Measurements from ENCODE around the gene HTR2A.

The HTR2A gene

DNA sequence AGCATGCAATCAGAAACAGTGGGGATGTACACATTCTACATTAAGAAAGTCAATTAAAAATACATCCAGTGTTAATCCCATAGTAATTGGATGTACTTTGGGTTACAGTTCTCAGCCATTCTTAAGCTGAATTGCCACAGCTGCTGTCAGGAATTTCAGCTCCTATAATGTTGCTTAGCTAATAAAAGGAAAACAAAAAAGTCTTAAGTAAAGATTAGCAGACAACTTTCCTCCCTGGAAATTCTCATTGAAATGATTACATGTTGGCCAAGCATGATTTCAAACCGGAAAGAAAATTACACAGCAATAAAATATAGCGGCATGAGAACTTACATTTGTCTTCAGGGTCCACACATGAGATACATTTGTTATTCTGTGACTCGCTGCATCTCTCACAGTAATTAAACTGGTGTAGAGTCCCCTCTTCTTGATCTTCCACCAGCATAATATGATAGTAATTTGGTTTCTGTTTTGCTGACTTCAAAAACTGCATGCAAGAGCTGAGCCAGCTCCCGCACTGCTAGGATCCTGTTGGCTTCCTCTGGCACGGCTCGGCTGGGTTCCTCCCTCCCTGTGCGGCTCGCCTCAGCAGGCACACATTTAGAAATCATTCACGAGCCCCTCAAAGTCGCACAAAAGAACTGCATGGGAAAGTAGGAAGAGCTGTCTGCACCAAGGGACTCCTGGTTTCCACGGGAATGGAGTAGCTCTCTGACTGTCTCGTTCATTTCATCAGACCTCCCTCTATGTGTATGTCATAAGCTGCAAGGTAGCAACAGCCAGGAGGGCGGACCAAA is at the start of gene HTR2A:
Gene HTR2A (minus strand): TSS at position 713 of the 797 bp plus-strand sequence. CDS start 1,147 bp downstream, outside the sequence.
- DNase-seq (ENCODE audit: low read depth in 1 of 2, low spot score in 1 of 2), result no peak

DNA sequence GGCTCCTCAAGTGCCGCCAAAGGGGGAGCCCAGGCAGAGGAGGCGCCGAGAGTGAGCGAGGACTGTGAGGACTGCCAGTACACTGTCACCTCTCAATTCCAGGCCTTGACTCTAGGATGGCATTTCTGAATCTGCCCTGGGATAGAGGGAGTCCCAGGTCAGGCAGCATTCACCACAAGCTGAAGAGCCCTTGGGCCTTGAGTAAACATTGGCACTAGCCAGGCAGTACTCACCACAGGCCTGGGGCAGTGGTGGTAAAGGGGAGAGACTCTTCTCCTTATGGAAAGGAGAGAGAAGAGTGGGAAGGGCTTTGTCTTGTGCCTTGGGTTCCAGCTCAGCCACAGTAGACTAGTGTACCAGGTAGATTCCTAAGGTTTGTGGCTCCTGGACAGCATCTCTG is 39.7 kb upstream of the HTR2A start:
- no peak for DNase-seq (ENCODE audit: low read depth in 1 of 2, low spot score in 1 of 2)

DNA sequence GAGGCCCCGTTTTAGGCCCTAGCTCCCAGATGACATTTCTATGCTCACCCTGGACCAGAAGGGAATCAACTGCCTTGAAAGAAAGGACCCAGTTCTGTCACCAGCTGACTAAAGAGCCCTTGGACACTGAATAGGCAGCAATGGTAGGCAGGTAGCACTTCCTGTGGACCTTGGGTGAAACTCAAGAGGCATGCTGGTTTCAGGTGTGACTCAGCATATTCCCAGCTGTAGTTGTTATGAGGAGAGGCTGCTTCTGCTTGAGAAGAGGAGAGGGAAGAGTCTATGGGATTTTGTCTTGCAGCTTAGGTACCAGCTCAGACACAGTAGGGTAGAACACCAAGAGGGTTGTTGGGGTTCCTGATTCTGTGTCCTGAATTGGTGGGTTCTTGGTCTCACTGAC is 37.9 kb upstream of the HTR2A start:
- no peak for DNase-seq (ENCODE audit: low read depth in 1 of 2, low spot score in 1 of 2)

GRCh38 chr13:46926916-46927590 is 30.2 kb upstream of the HTR2A start:
- no peak for DNase-seq (ENCODE audit: low read depth in 1 of 2, low spot score in 1 of 2)

DNA sequence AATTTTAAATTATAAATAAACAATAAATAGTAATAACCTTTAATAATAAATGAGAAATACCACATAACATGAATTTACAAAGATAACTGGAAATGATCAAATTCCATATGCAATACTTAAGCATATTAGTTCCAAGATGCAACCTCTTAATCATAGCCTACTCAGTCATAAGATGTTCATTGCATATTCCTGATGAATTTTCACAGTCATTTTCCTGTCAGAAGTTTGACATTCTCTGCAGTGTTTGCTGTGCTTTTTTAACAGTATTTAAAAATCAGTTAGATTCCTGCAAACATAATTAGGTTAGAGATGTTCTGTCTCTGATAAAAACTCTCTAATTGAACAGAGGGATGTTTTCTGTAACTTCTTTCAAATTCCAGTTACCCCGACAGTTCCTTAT is 28.6 kb upstream of the HTR2A start:
- no peak for DNase-seq (ENCODE audit: low read depth in 1 of 2, low spot score in 1 of 2)

- no peak for DNase-seq (ENCODE audit: low read depth in 1 of 2, low spot score in 1 of 2)
Measured at GRCh38 chr13:46914341-46914740, 17.5 kb upstream of the HTR2A start.

GRCh38 chr13:46913757-46914156 is 16.9 kb upstream of the HTR2A start:
- no peak for DNase-seq (ENCODE audit: low read depth in 1 of 2, low spot score in 1 of 2)

- no peak for DNase-seq (ENCODE audit: low read depth in 1 of 2, low spot score in 1 of 2)
Measured at GRCh38 chr13:46909042-46909441, 12.2 kb upstream of the HTR2A start.

GRCh38 chr13:46908501-46908900 is 11.6 kb upstream of the HTR2A start:
- DNase-seq (ENCODE audit: low read depth in 1 of 2, low spot score in 1 of 2), result no peak

DNA sequence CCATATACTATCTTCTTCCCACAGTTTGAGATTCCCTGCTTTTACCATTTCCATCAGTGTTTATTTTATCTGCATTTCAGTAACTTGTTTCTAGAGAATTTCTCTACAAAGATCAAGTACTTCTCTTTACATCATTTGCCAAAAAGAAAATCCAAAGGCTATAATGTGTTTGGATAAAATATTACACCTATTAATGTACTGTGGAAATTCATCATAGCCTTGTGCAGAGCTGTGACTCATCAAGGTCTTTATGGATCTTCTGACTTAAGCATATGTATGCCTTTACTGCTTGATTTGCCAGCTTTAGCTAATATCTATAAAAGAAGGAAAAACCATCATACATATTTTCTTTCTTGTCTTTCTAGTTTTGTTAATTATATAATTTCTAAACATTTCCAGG is 9.6 kb upstream of the HTR2A start:
- no peak for DNase-seq (ENCODE audit: low read depth in 1 of 2, low spot score in 1 of 2)

DNA sequence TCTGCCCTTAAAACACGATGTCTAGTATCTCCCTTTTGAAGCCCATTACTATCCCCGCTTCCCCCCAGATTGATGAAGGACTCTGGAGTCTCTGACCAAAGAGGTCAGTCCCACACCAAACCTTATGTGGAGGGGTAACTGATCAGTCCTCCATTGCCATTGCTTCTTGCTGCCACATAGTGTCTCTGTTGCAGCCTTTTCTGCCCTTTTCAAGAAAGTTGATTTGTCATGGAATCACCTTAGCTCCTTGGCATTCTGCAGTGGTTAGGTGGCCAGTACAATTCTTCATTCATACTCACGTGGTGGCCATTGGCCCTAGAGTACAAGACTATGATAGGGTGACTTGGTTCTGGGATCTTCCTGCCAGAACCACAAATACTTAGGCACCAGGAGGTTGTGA is 8.4 kb upstream of the HTR2A start:
- DNase-seq (ENCODE audit: low read depth in 1 of 2, low spot score in 1 of 2), result no peak

DNA sequence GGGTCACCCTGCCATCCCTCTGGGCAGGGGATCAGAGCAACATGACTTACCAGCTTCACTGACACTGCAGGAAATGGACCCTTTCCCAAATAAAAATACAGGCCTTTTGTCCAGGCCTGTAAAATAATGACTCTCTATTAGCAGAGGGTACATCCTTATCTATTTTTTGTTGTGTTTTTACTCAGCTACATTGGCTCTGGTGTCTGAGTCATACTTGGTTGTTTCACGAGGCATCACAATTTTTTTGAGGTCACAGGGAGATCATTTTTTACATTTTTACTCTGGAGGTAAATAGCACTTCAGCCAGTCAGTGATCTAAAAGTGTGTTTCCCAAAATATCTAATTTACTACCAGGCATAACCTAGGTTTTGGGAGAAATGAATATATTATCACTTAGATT is 6.9 kb upstream of the HTR2A start:
- no peak for DNase-seq (ENCODE audit: low read depth in 1 of 2, low spot score in 1 of 2)

DNA sequence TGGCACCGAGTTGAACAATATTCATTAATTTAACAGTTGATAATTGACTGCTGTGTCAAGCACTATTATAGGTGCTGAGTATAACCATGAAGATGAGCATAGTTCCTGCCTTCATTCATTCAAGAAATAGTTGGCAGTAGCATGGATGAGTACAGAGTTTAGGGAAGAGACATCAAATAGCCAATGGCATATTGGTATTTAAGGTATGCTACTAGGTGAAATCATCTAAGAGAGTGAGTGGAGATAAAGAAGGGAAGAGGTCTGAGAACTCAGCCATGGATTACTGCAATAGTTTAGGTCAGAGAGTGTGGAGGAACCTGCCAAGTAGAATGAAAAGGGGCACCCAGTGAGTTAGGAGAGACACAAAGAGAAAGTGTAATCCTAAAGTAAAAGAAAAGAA is 4.9 kb upstream of the HTR2A start:
- no peak for DNase-seq (ENCODE audit: low read depth in 1 of 2, low spot score in 1 of 2)

DNA sequence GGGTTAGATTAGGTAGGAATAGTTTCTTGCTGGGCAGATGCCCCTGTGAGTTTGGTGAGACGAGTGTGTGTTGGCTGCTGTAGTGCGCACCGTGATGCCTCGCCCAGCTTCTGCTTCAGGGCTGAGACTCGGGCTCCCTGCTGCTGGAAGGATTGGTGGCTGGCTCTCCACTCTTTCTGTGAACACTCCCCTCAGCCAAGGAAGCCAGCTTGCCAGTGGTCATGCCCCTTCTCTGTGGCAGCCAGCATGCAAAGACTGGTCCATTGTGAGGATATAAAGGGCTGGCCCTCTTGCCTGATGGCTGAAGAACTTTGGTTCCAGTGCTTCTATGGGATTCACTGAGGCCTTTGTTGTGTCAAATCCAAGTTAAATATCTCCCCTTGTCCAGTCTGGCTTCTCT is 2.9 kb upstream of the HTR2A start:
- no peak for DNase-seq (ENCODE audit: low read depth in 1 of 2, low spot score in 1 of 2)

- DNase-seq (ENCODE audit: low read depth in 1 of 2, low spot score in 1 of 2), result no peak
Measured at GRCh38 chr13:46895381-46895780, 1.5 kb downstream of the HTR2A start.

GRCh38 chr13:46894568-46894967 is 2.3 kb downstream of the HTR2A start:
- DNase-seq (ENCODE audit: low read depth in 1 of 2, low spot score in 1 of 2), result no peak

DNA sequence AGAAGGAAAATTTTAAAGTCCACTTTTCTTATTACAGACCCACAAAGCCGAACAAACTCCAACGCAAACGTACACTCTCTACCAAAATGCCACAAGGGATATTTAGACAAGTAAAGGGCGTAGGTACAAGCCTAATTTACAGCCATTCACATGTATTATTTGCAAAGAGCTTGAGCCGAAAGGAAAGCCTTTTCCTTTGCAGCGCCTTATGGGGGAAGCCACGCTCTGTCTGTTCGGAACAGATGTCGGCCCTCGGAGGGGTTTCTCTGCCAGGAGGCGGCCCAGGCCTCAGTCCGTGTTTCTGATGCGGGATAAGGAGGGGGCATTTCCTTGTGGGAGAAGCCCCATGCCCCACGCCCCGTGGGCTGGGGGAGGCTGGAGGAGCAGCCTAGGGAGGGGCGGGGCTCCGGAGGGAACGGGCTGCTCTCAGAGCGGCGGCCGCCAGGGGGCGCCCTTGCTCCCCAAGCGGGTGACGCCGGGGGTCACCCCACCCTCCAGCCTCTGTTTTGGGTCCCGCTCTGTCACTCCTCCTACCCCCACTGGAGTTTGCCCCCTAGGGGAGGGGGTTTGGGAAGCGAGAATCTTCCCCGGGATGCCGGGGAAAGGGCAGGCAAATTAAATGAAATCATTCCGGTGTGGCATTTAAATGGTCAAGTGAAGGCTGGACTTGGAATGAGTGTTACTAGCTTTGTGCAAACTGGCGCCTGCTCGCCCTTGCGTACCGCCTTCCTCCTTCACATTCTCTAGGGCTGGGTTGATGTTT is 2.9 kb downstream of the HTR2A start:
- DNase-seq (ENCODE audit: low read depth in 1 of 2, low spot score in 1 of 2), result peak; percentile 31 to 57

DNA sequence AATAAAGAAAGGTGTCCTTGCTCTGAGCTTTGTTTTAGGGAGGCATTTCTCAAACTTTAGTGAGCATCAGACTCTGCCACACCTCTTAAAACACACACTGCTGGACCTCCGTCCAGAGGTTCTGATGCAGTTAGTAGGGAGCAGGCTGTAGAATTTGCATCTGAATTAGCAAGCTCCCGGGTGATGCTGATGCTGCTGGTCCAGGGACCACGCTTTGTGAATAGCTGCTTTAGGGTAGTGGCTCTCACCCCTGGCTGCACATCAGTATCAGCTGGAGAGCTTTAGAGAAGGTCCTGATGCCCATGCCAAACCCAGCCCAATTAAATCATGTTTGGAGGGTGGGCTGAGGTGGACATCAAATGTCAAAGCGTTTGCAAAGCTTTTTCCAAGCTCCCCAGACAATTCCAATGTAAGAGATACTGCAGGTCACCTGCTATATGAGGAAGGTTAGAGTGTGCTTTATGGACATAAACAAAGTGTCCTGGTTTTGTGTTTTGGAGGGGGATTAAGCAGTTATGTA is 3.6 kb downstream of the HTR2A start:
- DNase-seq (ENCODE audit: low read depth in 1 of 2, low spot score in 1 of 2), result no peak

- no peak for DNase-seq (ENCODE audit: low read depth in 1 of 2, low spot score in 1 of 2)
Measured at GRCh38 chr13:46885018-46885417, 11.8 kb downstream of the HTR2A start.

DNA sequence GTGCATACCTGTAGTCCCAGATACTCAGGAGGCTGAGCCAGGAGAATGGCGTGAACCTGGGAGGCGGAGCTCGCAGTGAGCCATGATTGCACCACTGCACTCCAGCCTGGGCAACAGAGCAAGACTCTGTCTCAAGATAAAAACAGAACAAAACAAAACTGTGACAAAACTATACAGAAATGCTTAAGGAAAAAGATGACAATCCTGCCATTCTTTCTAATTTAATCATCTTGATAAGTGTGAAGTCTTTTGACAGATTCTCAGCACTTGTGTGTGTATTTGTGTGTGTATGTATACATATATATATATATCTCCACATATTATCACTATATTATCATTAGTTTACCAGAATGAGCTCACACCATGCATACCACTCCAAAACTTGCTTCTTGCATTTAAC is 12.3 kb downstream of the HTR2A start:
- no peak for DNase-seq (ENCODE audit: low read depth in 1 of 2, low spot score in 1 of 2)

DNA sequence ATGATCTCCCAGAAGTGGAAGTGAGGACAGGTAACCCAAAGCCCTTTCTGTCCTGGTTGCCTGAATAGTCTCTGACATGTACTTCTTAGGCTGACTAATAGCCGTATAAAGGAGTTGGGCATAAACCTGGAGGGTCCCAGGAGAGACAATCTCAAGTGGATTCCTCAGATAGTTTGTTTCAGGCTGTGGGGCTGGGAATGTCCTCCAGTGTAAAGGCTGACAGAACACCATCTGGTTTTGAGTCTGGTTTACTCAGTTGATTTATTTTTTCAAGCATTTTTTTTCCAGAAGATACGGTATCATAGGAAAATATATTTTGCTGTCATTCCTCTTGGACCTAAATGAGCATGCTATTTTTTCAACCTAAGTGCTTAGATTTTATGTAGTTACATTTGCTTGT is 15.2 kb downstream of the HTR2A start:
- DNase-seq (ENCODE audit: low read depth in 1 of 2, low spot score in 1 of 2), result no peak

- no peak for DNase-seq (ENCODE audit: low read depth in 1 of 2, low spot score in 1 of 2)
Measured at GRCh38 chr13:46874006-46874405, 22.8 kb downstream of the HTR2A start.

Measured in stimulated activated CD4-positive, alpha-beta T cell treated with anti-CD3 and anti-CD28 coated beads, Interleukin-15, amount 100 ng/mL, for 1 hour (primary cell).